Prostate gland (tissue), 2 donors: ENCODE measurements around the gene SYMPK. TPM values are rescaled to one million over a fixed set of nuclear protein-coding genes. Genes with fewer than 3 reads are reported as not detected.

Experiments
- DNase-seq: peaks from one replicate; pipeline ENCODE4 v3.0.0-alpha.2; 2019; ENCODE audit warnings: low spot score
- H3K27ac ChIP-seq, 2 donors: fragments of 200-600 bp; sonication (generic); 2 replicates each; pipeline ENCODE4 v1.5.1; 2017 to 2019
- H3K27me3 ChIP-seq: fragments of 200-600 bp; sonication (generic); replicated peaks from 2 replicates; pipeline ENCODE4 v1.5.1; 2019; ENCODE audit not compliant: insufficient read depth
- H3K36me3 ChIP-seq, 2 donors: fragments of 200-600 bp; sonication (generic); 1 replicate in 1 of 2; 2 replicates in 1 of 2; pipeline versions ENCODE4 v1.5.1 to v1.8.1; 2017 to 2019
- H3K4me1 ChIP-seq: fragments of 200-600 bp; sonication (generic); replicated peaks from 2 replicates; pipeline ENCODE4 v1.5.1; 2019
- H3K4me3 ChIP-seq, 2 donors: fragments of 200-600 bp; sonication (generic); 2 replicates each; pipeline ENCODE4 v1.5.1; 2017 to 2019
- H3K9me3 ChIP-seq: fragments of 200-600 bp; sonication (generic); 2 replicates; pipeline ENCODE4 v1.5.1; 2017
- POLR2A ChIP-seq: fragments of 450-650 bp; IDR thresholded peaks from one replicate; pipeline ENCODE4 v1.6.1; 2016; ENCODE audit warnings: antibody characterized with exemption, mild to moderate bottlenecking
- POLR2AphosphoS5 ChIP-seq: sonication (generic); formaldehyde crosslinking; IDR thresholded peaks from one replicate; pipeline ENCODE4 v1.6.1; 2017; ENCODE audit warnings: antibody characterized with exemption
- WGBS: methylation state at CpG from one replicate; pipeline ENCODE4 v1.1.5; 2018; 5-methylcytosine and 5-hydroxymethylcytosine counted together
- intact Hi-C: fragments of 100-400 bp; cut with DNase I; formaldehyde crosslinking; loops from one replicate; pipeline ENCODE4 v1.14.2; 2022
- total RNA-seq, 2 donors: library from RNA; depleted of rRNA; stranded (reverse); fragments of >200 nt; gene quantifications; one replicate each; pipeline ENCODE4 v1.1.0, GENCODE V29; 2016
- TF ChIP-seq, protein P1 (sequence below), 4 experiments: fragments of 200-600 bp in 2 of 4; fragments of 450-650 bp in 2 of 4; sonication (generic) in 2 of 4; IDR thresholded peaks; 1 replicate in 3 of 4; 2 replicates in 1 of 4; pipeline ENCODE4 v1.5.1; 2016 to 2019; ENCODE audit warnings: antibody characterized with exemption in 4 of 4, mild to moderate bottlenecking in 2 of 4, moderate library complexity in 2 of 4

Gene SYMPK
- total RNA-seq, 2 donors from 2014 or later = 76.4 to 104 TPM

DNA sequence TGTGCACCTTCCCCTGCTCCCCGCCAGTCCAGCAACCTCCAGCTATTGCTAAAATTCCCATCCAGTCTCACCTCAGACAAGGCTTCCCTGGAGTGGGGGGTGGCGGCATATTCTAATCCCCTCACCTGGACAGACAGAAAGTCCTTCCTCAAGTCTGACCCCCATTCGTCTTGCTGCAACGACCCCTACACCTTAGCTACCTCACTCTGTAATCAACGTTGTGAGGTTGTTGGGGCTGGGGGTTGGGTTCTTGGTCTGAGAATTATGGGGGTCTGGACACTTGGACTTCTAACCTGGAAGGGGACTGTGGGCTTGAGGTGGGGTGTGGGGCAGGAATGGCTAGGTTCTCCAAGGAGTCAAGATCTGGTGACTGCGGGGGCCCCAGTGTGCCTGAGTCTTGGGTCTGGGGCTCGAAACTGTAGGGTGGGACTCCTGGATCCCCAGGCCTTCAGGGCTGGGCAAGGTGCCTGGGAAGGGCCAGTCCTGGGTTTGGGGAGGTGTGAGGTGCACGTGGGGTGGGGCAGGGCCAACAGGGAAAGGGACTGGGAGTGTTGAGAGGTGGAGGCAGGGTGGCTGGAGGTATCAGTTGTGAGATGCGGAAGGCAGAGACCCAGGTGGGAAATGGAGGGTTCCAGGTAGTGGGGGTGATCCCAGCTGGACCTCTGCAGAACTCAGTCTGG lies 2.5 kb upstream of the SYMPK start:
- TF ChIP-seq, protein P1, sequence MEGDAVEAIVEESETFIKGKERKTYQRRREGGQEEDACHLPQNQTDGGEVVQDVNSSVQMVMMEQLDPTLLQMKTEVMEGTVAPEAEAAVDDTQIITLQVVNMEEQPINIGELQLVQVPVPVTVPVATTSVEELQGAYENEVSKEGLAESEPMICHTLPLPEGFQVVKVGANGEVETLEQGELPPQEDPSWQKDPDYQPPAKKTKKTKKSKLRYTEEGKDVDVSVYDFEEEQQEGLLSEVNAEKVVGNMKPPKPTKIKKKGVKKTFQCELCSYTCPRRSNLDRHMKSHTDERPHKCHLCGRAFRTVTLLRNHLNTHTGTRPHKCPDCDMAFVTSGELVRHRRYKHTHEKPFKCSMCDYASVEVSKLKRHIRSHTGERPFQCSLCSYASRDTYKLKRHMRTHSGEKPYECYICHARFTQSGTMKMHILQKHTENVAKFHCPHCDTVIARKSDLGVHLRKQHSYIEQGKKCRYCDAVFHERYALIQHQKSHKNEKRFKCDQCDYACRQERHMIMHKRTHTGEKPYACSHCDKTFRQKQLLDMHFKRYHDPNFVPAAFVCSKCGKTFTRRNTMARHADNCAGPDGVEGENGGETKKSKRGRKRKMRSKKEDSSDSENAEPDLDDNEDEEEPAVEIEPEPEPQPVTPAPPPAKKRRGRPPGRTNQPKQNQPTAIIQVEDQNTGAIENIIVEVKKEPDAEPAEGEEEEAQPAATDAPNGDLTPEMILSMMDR (IDR thresholded peaks at IDR 0.05) = no peak
- TF ChIP-seq POLR2A (no peak), POLR2AphosphoS5 (no peak)
- no peak overlapping the region for H3K4me3 ChIP-seq
- 70% methylated on average over 9 of the region's 9 CpGs for WGBS
- no peak overlapping the region for H3K27ac ChIP-seq
- H3K27me3 ChIP-seq = no peaks in the 10 kb centered on the region
- DNase-seq = no peak
- no peaks in the 10 kb centered on the region for H3K9me3 ChIP-seq
- no peaks in the 10 kb centered on the region for H3K36me3 ChIP-seq
- intact Hi-C loops = no loop called here
- H3K4me1 ChIP-seq = peaks cover 3% of the 10 kb centered on the region

DNA sequence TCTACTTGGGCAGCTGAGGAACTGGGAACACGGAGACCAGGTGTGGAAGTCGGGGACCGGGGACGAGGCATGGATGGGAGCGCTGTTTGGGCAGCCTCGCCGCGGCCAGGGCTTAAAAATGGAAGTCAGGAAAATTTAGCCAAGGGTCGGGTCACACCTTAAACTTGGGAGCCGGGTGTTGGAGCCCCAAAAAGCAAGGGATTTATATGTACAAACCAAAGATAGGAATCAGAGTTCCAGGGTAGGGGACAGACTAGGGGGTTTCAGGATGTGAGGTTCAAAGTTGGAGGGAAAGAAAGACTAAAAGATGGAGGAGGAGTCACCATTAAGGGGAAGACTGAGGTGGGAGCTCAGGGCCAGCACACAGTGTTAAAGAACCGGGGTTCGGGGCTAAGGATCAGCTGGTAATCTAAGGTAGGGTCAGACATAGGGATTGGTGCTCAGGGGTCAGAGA lies 1.7 kb upstream of the SYMPK start:
- WGBS = 23% methylated on average over 12 of the region's 12 CpGs
- no peak overlapping the region for H3K4me3 ChIP-seq
- no peaks in the 10 kb centered on the region for H3K27me3 ChIP-seq
- DNase-seq = no peak
- peaks cover 3% of the 10 kb centered on the region for H3K4me1 ChIP-seq
- TF ChIP-seq, protein P1 (IDR thresholded peaks at IDR 0.05) = no peak
- TF ChIP-seq POLR2A = no peak
- TF ChIP-seq POLR2AphosphoS5 = no peak
- H3K9me3 ChIP-seq = no peaks in the 10 kb centered on the region
- intact Hi-C loops = no loop called here
- H3K36me3 ChIP-seq = no peaks in the 10 kb centered on the region
- H3K27ac ChIP-seq = no peak overlapping the region

DNA sequence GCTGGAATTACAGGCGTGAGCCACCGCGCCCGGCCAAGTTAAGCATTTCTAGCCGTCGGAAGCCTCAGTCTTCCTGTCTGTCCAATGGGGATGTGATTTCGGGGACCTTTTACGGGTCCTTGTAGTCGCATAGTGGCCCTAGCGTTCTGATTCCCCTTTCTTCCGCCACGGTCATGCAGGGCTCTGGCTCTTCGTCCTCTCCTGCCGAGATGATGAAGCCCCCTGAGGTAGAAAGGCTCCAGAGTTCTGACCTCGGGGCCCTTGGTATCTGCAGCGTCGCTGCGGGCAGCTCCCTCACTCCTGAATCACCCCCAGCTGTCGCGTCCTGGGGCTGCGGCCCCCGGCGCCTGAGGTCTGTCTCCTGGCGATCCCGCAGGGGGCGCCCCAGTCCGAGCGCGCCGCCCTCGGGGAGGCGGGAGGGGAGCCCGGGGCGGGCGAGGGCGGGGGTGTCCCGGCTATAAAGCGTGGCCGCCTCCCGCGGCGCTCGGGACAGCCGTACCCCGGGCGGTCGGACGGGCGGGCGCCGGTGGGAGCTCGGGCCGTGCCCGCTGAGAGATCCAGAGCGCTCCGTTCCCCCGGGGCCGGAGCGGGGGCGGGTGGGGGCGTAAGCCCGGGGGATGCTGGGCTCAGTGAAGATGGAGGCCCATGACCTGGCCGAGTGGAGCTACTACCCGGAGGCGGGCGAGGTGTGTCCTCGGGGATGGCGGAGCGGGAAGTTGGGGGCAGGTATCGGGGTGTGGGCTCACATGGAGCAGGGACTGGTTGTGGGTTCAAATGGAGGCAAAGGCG lies 1.1 kb upstream of the SYMPK start, which contains the start of gene FOXA3:
Gene FOXA3 (plus strand): TSS at position 487 of the 789 bp plus-strand sequence. CDS start 131 bp downstream, at position 618.
- TF ChIP-seq, protein P1 (IDR thresholded peaks at IDR 0.05) = peak; percentile 38 to 85 (median 66)
- TF ChIP-seq POLR2A = no peak
- H3K36me3 ChIP-seq = no peaks in the 10 kb centered on the region
- DNase-seq = no peak
- intact Hi-C loops = loop anchor here (2.0 kb wide), 1 partner anchor 23 kb away; the partner anchor contains the start of gene IRF2BP1
- H3K9me3 ChIP-seq = no peaks in the 10 kb centered on the region
- no peaks in the 10 kb centered on the region for H3K27me3 ChIP-seq
- peak within 1 kb of the TSS; percentile 89 to 90 for H3K4me3 ChIP-seq
- peak within 1 kb of the TSS in 1 of 2 donors; percentile 94 for H3K27ac ChIP-seq
- H3K4me1 ChIP-seq = peaks cover 3% of the 10 kb centered on the region
- WGBS = 4% methylated on average over 57 of the region's 71 CpGs

DNA sequence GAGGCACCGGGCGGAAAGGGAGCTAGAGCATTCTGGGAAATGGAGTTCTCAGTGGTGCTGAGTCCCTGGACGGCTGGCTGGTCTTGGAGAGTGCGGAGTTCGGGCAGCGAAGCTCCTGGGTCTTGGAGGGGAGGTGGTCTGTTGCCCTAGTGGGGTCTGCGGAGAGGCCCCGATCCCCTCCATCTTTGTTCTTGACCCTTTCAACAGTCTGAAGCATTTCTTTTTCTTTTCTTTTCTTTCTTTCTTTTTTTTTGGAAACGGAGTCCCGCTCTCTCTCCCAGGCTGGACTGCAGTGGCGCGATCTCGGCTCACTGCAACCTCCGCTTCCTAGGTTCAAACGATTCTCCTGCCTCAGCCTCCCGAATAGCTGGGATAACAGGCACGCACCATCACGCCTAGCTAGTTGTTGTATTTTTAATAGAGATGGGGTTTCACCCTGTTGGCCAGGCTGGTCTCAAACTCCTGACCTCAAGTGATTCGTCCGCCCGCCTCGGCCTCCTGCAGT lies 440 bp upstream of the SYMPK start:
- no peaks in the 10 kb centered on the region for H3K36me3 ChIP-seq
- no peak for TF ChIP-seq POLR2A
- no peak for TF ChIP-seq POLR2AphosphoS5
- TF ChIP-seq, protein P1 (IDR thresholded peaks at IDR 0.05) = no peak
- 5% methylated on average over 22 of the region's 22 CpGs for WGBS
- H3K9me3 ChIP-seq = no peaks in the 10 kb centered on the region
- no peak for DNase-seq
- peaks cover 3% of the 10 kb centered on the region for H3K4me1 ChIP-seq
- H3K27ac ChIP-seq = peak overlapping the region in 1 of 2 donors; percentile 94
- peak overlapping the region; percentile 89 to 90 for H3K4me3 ChIP-seq
- H3K27me3 ChIP-seq = no peaks in the 10 kb centered on the region
- intact Hi-C loops = loop anchor here (2.0 kb wide), 1 partner anchor 23 kb away; the partner anchor contains the start of gene IRF2BP1
